ENCODE data around the gene MAP2K1. TPM values are rescaled to one million over a fixed set of nuclear protein-coding genes. Genes with fewer than 3 reads are reported as not detected.
"Not testable (repeated sequence)": the region's sequence is repeated elsewhere in the genome, so short reads cannot be mapped to it uniquely, and the experiment has no call there.

The MAP2K1 gene
- polyA plus RNA-seq, 4 donors: 18.6 to 29.8 (median 21.2) TPM

- FAIRE-seq (no peak), DNase-seq (no peak)
- Histone ChIP-seq H3K27me3 (ENCODE audit: control insufficient read depth in 3 of 3, insufficient read depth in 3 of 3, low read length in 3 of 3) (no peaks in the 10 kb centered on the region), H3K4me3 (ENCODE audit: low read depth in 1 of 3, low read length in 3 of 3) (no peak overlapping the region), H3K4me1 (ENCODE audit: control insufficient read depth in 3 of 3, insufficient read depth in 2 of 3, low read depth in 1 of 3, low read length in 2 of 3) (peaks cover 3 to 17% (median 10%) of the 10 kb centered on the region in 3 donors), H3K27ac (ENCODE audit: low read depth in 1 of 3, low read length in 2 of 3) (no peak overlapping the region), H3K36me3 (ENCODE audit: control insufficient read depth in 3 of 3, insufficient read depth in 2 of 3, low read depth in 1 of 3, low read length in 3 of 3) (peaks cover 0 to 5% (median 0%) of the 10 kb centered on the region in 3 donors), H3K9me3 (ENCODE audit: control insufficient read depth in 2 of 2, insufficient read depth in 1 of 2, low read depth in 1 of 2, low read length in 1 of 2) (no peaks in the 10 kb centered on the region)
- WGBS, 3 donors: 79 to 82% (median 81%) methylated on average over 14 of the region's 14 CpGs
Measured at GRCh38 chr15:66389098-66389858, 2.6 kb downstream of the MAP2K1 start.

GRCh38 chr15:66389859-66390381, 3.2 kb downstream of the MAP2K1 start:
- H3K27me3 ChIP-seq (ENCODE audit: control insufficient read depth in 3 of 3, insufficient read depth in 3 of 3, low read length in 3 of 3): no peaks in the 10 kb centered on the region
- FAIRE-seq: no peak
- peaks cover 0 to 5% (median 0%) of the 10 kb centered on the region in 3 donors for H3K36me3 ChIP-seq (ENCODE audit: control insufficient read depth in 3 of 3, insufficient read depth in 2 of 3, low read depth in 1 of 3, low read length in 3 of 3)
- H3K4me1 ChIP-seq (ENCODE audit: control insufficient read depth in 3 of 3, insufficient read depth in 2 of 3, low read depth in 1 of 3, low read length in 2 of 3): peaks cover 3 to 17% (median 10%) of the 10 kb centered on the region in 3 donors
- H3K27ac ChIP-seq (ENCODE audit: low read depth in 1 of 3, low read length in 2 of 3): peak overlapping the region in 1 of 3 donors; percentile 4
- H3K9me3 ChIP-seq (ENCODE audit: control insufficient read depth in 2 of 2, insufficient read depth in 1 of 2, low read depth in 1 of 2, low read length in 1 of 2): no peaks in the 10 kb centered on the region
- no peak for DNase-seq
- H3K4me3 ChIP-seq (ENCODE audit: low read depth in 1 of 3, low read length in 3 of 3): no peak overlapping the region

- peak in 1 of 2 donors; percentile 52 for DNase-seq
- Histone ChIP-seq H3K4me1 (ENCODE audit: control insufficient read depth in 3 of 3, insufficient read depth in 2 of 3, low read depth in 1 of 3, low read length in 2 of 3) (peaks cover 3 to 17% (median 10%) of the 10 kb centered on the region in 3 donors), H3K36me3 (ENCODE audit: control insufficient read depth in 3 of 3, insufficient read depth in 2 of 3, low read depth in 1 of 3, low read length in 3 of 3) (peaks cover 0 to 8% (median 0%) of the 10 kb centered on the region in 3 donors), H3K27ac (ENCODE audit: low read depth in 1 of 3, low read length in 2 of 3) (peak overlapping the region in 1 of 3 donors; percentile 7), H3K27me3 (ENCODE audit: control insufficient read depth in 3 of 3, insufficient read depth in 3 of 3, low read length in 3 of 3) (no peaks in the 10 kb centered on the region), H3K9me3 (ENCODE audit: control insufficient read depth in 2 of 2, insufficient read depth in 1 of 2, low read depth in 1 of 2, low read length in 1 of 2) (no peaks in the 10 kb centered on the region), H3K4me3 (ENCODE audit: low read depth in 1 of 3, low read length in 3 of 3) (no peak overlapping the region)
- 38 to 48% (median 40%) methylated on average over 1 of the region's 1 CpG for WGBS, 3 donors
- no peak for FAIRE-seq
Measured at GRCh38 chr15:66390678-66391077, 4.0 kb downstream of the MAP2K1 start.

DNA sequence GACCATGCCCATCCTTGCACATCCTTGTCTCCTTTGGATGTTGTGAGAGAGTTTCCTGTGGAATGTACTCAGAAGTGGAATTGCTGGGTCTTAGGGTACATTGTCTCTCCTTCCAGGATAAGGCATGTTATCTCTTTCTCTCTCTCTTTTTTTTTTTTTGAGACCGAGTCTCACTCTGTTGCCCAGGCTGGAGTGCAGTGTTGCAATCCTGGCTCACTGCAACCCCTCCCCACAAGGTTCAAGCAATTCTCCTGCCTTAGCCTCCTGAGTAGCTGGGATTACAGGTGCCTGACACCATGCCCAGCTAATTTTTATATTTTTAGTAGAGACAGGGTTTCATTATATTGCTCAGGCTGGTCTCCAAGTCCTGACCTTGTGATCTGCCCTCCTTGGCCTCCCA, 6.3 kb downstream of the MAP2K1 start:
- not testable (repeated sequence) for H3K4me3 ChIP-seq (ENCODE audit: low read depth in 1 of 3, low read length in 3 of 3); H3K9me3 ChIP-seq (ENCODE audit: control insufficient read depth in 2 of 2, insufficient read depth in 1 of 2, low read depth in 1 of 2, low read length in 1 of 2); DNase-seq; FAIRE-seq; H3K27ac ChIP-seq (ENCODE audit: low read depth in 1 of 3, low read length in 2 of 3); H3K27me3 ChIP-seq (ENCODE audit: control insufficient read depth in 3 of 3, insufficient read depth in 3 of 3, low read length in 3 of 3)
- peaks cover 2 to 12% (median 5%) of the 10 kb centered on the region in 3 donors for H3K4me1 ChIP-seq (ENCODE audit: control insufficient read depth in 3 of 3, insufficient read depth in 2 of 3, low read depth in 1 of 3, low read length in 2 of 3)
- WGBS, 3 donors: 94 to 100% (median 95%) methylated on average over 1 of the region's 1 CpG
- peaks cover 0 to 14% (median 0%) of the 10 kb centered on the region in 3 donors for H3K36me3 ChIP-seq (ENCODE audit: control insufficient read depth in 3 of 3, insufficient read depth in 2 of 3, low read depth in 1 of 3, low read length in 3 of 3)

GRCh38 chr15:66394472-66394871, 7.8 kb downstream of the MAP2K1 start:
- Histone ChIP-seq H3K27me3 (ENCODE audit: control insufficient read depth in 3 of 3, insufficient read depth in 3 of 3, low read length in 3 of 3) (no peaks in the 10 kb centered on the region), H3K4me3 (ENCODE audit: low read depth in 1 of 3, low read length in 3 of 3) (no peak overlapping the region), H3K9me3 (ENCODE audit: control insufficient read depth in 2 of 2, insufficient read depth in 1 of 2, low read depth in 1 of 2, low read length in 1 of 2) (no peaks in the 10 kb centered on the region), H3K27ac (ENCODE audit: low read depth in 1 of 3, low read length in 2 of 3) (no peak overlapping the region), H3K36me3 (ENCODE audit: control insufficient read depth in 3 of 3, insufficient read depth in 2 of 3, low read depth in 1 of 3, low read length in 3 of 3) (peaks cover 0 to 18% (median 0%) of the 10 kb centered on the region in 3 donors), H3K4me1 (ENCODE audit: control insufficient read depth in 3 of 3, insufficient read depth in 2 of 3, low read depth in 1 of 3, low read length in 2 of 3) (peaks cover 0 to 6% (median 0%) of the 10 kb centered on the region in 3 donors)
- FAIRE-seq: no peak
- 97 to 100% (median 100%) methylated on average over 1 of the region's 1 CpG for WGBS, 3 donors
- DNase-seq: no peak

DNA sequence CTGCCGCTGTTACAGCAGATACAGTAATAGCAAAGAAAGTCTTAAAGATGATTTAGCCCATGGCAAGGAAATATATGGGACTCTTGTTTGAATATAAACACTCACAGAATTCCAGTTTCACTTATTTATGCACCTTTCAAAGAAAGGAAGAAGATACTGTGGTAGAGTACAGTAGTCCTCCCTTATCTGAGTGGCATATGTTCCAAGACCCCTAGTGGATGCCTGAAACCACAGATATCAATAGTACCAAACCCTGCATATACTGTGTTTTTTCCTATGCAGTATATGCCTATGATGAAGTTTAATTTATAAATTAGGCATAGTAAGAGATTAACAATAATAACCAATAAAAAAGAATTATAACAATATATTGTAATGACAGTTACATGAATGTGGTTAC, 8.2 kb downstream of the MAP2K1 start:
- Histone ChIP-seq H3K27me3 (ENCODE audit: control insufficient read depth in 3 of 3, insufficient read depth in 3 of 3, low read length in 3 of 3) (no peaks in the 10 kb centered on the region), H3K9me3 (ENCODE audit: control insufficient read depth in 2 of 2, insufficient read depth in 1 of 2, low read depth in 1 of 2, low read length in 1 of 2) (no peaks in the 10 kb centered on the region), H3K4me3 (ENCODE audit: low read depth in 1 of 3, low read length in 3 of 3) (no peak overlapping the region), H3K27ac (ENCODE audit: low read depth in 1 of 3, low read length in 2 of 3) (no peak overlapping the region), H3K36me3 (ENCODE audit: control insufficient read depth in 3 of 3, insufficient read depth in 2 of 3, low read depth in 1 of 3, low read length in 3 of 3) (peaks cover 0 to 15% (median 0%) of the 10 kb centered on the region in 3 donors), H3K4me1 (ENCODE audit: control insufficient read depth in 3 of 3, insufficient read depth in 2 of 3, low read depth in 1 of 3, low read length in 2 of 3) (peaks cover 0 to 3% (median 0%) of the 10 kb centered on the region in 3 donors)
- FAIRE-seq (no peak), DNase-seq (no peak)
- WGBS, 3 donors: 96 to 100% (median 100%) methylated on average over 1 of the region's 1 CpG

DNA sequence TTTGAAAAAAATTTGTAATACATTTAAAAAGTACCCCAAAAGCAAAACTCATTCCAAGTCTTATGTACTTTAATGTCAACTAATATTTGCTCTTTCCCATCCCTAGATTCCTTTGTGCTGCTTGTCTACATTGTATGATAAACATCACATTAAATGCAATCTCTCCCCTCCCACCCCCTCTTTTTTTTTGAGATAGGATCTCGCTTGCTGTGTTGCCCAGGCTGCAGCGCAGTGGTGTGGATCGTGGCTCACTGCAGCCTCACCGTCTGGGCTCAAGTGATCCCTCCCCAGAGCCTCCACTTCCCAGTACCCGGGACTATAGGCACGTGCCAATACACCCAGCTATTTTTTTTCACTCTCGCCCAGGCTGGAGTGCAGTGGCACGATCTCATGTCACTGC, 12.6 kb downstream of the MAP2K1 start:
- Histone ChIP-seq H3K4me1 (ENCODE audit: control insufficient read depth in 3 of 3, insufficient read depth in 2 of 3, low read depth in 1 of 3, low read length in 2 of 3) (peaks cover 0 to 2% (median 0%) of the 10 kb centered on the region in 3 donors), H3K9me3 (ENCODE audit: control insufficient read depth in 2 of 2, insufficient read depth in 1 of 2, low read depth in 1 of 2, low read length in 1 of 2) (no peaks in the 10 kb centered on the region), H3K36me3 (ENCODE audit: control insufficient read depth in 3 of 3, insufficient read depth in 2 of 3, low read depth in 1 of 3, low read length in 3 of 3) (peaks cover 0 to 16% (median 0%) of the 10 kb centered on the region in 3 donors), H3K4me3 (ENCODE audit: low read depth in 1 of 3, low read length in 3 of 3) (no peak overlapping the region), H3K27ac (ENCODE audit: low read depth in 1 of 3, low read length in 2 of 3) (no peak overlapping the region), H3K27me3 (ENCODE audit: control insufficient read depth in 3 of 3, insufficient read depth in 3 of 3, low read length in 3 of 3) (no peaks in the 10 kb centered on the region)
- FAIRE-seq: no peak
- 91 to 95% (median 92%) methylated on average over 8 of the region's 8 CpGs for WGBS, 3 donors
- DNase-seq: no peak

GRCh38 chr15:66400351-66400774, 13.7 kb downstream of the MAP2K1 start:
- Histone ChIP-seq H3K4me3 (ENCODE audit: low read depth in 1 of 3, low read length in 3 of 3) (no peak overlapping the region), H3K4me1 (ENCODE audit: control insufficient read depth in 3 of 3, insufficient read depth in 2 of 3, low read depth in 1 of 3, low read length in 2 of 3) (peaks cover 0 to 2% (median 0%) of the 10 kb centered on the region in 3 donors), H3K27ac (ENCODE audit: low read depth in 1 of 3, low read length in 2 of 3) (no peak overlapping the region), H3K27me3 (ENCODE audit: control insufficient read depth in 3 of 3, insufficient read depth in 3 of 3, low read length in 3 of 3) (no peaks in the 10 kb centered on the region), H3K9me3 (ENCODE audit: control insufficient read depth in 2 of 2, insufficient read depth in 1 of 2, low read depth in 1 of 2, low read length in 1 of 2) (no peaks in the 10 kb centered on the region), H3K36me3 (ENCODE audit: control insufficient read depth in 3 of 3, insufficient read depth in 2 of 3, low read depth in 1 of 3, low read length in 3 of 3) (peaks cover 0 to 16% (median 0%) of the 10 kb centered on the region in 3 donors)
- WGBS, 3 donors: 83 to 95% (median 91%) methylated on average over 3 of the region's 3 CpGs
- FAIRE-seq (no peak), DNase-seq (no peak)

Measured in small intestine (tissue), 7 donors.